ENCODE results near the gene CCND1.

Gene CCND1

GRCh38 chr11:69640995-69641581 lies at the start of gene CCND1:
Gene CCND1, plus strand, starts transcription at chr11:69641156. Its CDS starts 158 bp downstream, at chr11:69641314.
- DNase-seq (ENCODE audit: insufficient read length, low spot score) = peak; percentile 84

GRCh38 chr11:69592986-69593650 lies 47.8 kb upstream of the CCND1 start:
- FAIRE-seq (no peak), DNase-seq (ENCODE audit: insufficient read length, low spot score) (no peak)

More at GRCh38 chr11:69640995-69641581, at the start of gene CCND1:
- peak; percentile 67 for FAIRE-seq

GRCh38 chr11:69593851-69594250 lies 47.1 kb upstream of the CCND1 start:
- peak; percentile 13 for FAIRE-seq
- DNase-seq (ENCODE audit: insufficient read length, low spot score) = no peak

GRCh38 chr11:69594481-69594880 lies 46.5 kb upstream of the CCND1 start:
- DNase-seq (ENCODE audit: insufficient read length, low spot score) = no peak

GRCh38 chr11:69595805-69596665 lies 44.9 kb upstream of the CCND1 start:
- peak; percentile 99 for FAIRE-seq
- DNase-seq (ENCODE audit: insufficient read length, low spot score) = no peak

More at GRCh38 chr11:69594481-69594880, 46.5 kb upstream of the CCND1 start:
- no peak for FAIRE-seq

GRCh38 chr11:69598147-69598546 lies 42.8 kb upstream of the CCND1 start:
- DNase-seq (ENCODE audit: insufficient read length, low spot score) (peak; percentile 60), FAIRE-seq (peak; percentile 83)

- FAIRE-seq = peak; percentile 66
- no peak for DNase-seq (ENCODE audit: insufficient read length, low spot score)
These were observed 41.5 kb upstream of the CCND1 start for GRCh38 chr11:69599502-69599901.

GRCh38 chr11:69600001-69600400 lies 41.0 kb upstream of the CCND1 start:
- DNase-seq (ENCODE audit: insufficient read length, low spot score) = no peak
- FAIRE-seq = no peak

- DNase-seq (ENCODE audit: insufficient read length, low spot score) = no peak
- peak; percentile 64 for FAIRE-seq
These were observed 39.7 kb upstream of the CCND1 start for GRCh38 chr11:69601011-69601975.

GRCh38 chr11:69603111-69603836 lies 37.7 kb upstream of the CCND1 start:
- FAIRE-seq = peak; percentile 23
- no peak for DNase-seq (ENCODE audit: insufficient read length, low spot score)

GRCh38 chr11:69604055-69604454 lies 36.9 kb upstream of the CCND1 start:
- FAIRE-seq = no peak
- DNase-seq (ENCODE audit: insufficient read length, low spot score) = no peak

- no peak for DNase-seq (ENCODE audit: insufficient read length, low spot score)
- no peak for FAIRE-seq
These were observed 35.0 kb upstream of the CCND1 start for GRCh38 chr11:69605737-69606526.

GRCh38 chr11:69609351-69609750 lies 31.6 kb upstream of the CCND1 start:
- FAIRE-seq (no peak), DNase-seq (ENCODE audit: insufficient read length, low spot score) (no peak)

- DNase-seq (ENCODE audit: insufficient read length, low spot score) (no peak), FAIRE-seq (no peak)
These were observed 29.1 kb upstream of the CCND1 start for GRCh38 chr11:69611548-69612526.

GRCh38 chr11:69613594-69613993 lies 27.4 kb upstream of the CCND1 start:
- FAIRE-seq (no peak), DNase-seq (ENCODE audit: insufficient read length, low spot score) (no peak)

GRCh38 chr11:69614085-69614484 lies 26.9 kb upstream of the CCND1 start:
- FAIRE-seq (peak; percentile 23), DNase-seq (ENCODE audit: insufficient read length, low spot score) (no peak)

- DNase-seq (ENCODE audit: insufficient read length, low spot score) (no peak), FAIRE-seq (no peak)
These were observed 25.2 kb upstream of the CCND1 start for GRCh38 chr11:69615545-69616278.
